Psoas muscle (tissue), 8 donors: ENCODE measurements around the gene QRICH2. TPM values are rescaled to one million over a fixed set of nuclear protein-coding genes. Genes with fewer than 3 reads are reported as not detected.

Experiments used
- ATAC-seq, 4 donors: fragments of 200-7000 bp; cut with Tn5 transposase; one replicate each; pipeline ENCODE4 v1.9.1; 2020; ENCODE audit warnings: moderate library complexity in 3 of 4, mild to moderate bottlenecking in 2 of 4
- DNase-seq, 2 donors: peaks; one replicate each; pipeline ENCODE4 v3.0.0-alpha.2; 2020
- H3K27ac ChIP-seq: fragments of 200-600 bp; one replicate; pipeline ENCODE4 v1.8.0; 2022
- H3K27me3 ChIP-seq, 3 donors: fragments of 200-600 bp in 1 of 3; one replicate each; pipeline versions ENCODE4 v1.6.1 to v1.8.0; 2013 to 2022; ENCODE audit warnings: low read length in 2 of 3, mild to moderate bottlenecking in 2 of 3, moderate library complexity in 1 of 3; ENCODE audit not compliant: insufficient read depth in 3 of 3
- H3K36me3 ChIP-seq, 2 donors: fragments of 200-600 bp in 1 of 2; one replicate each; pipeline versions ENCODE4 v1.6.1 to v1.8.0; 2013 to 2022; ENCODE audit warnings: low read depth in 1 of 2, mild to moderate bottlenecking in 1 of 2, moderate library complexity in 1 of 2; ENCODE audit not compliant: insufficient read depth in 1 of 2
- H3K4me1 ChIP-seq: fragments of 200-600 bp; one replicate; pipeline ENCODE4 v1.8.0; 2022
- H3K4me3 ChIP-seq: fragments of 200-600 bp; one replicate; pipeline ENCODE4 v1.8.0; 2022; ENCODE audit warnings: mild to moderate bottlenecking
- H3K9me3 ChIP-seq: fragments of 200-600 bp; one replicate; pipeline ENCODE4 v1.8.0; 2022
- CTCF ChIP-seq: fragments of 200-600 bp; IDR thresholded peaks from one replicate; pipeline ENCODE4 v1.8.0; 2022; ENCODE audit warnings: antibody characterized with exemption
- WGBS, 3 donors: extraction: QIAGEN DNeasy Blood & Tissue Kit; methylation state at CpG; one replicate each; pipeline versions ENCODE4 v1.1.6 to v1.1.7; 2013; 5-methylcytosine and 5-hydroxymethylcytosine counted together
- intact Hi-C, 2 donors: fragments of 100-400 bp; cut with DNase I; formaldehyde crosslinking; loops; one replicate each; pipeline versions ENCODE4 v1.11.0 to v1.14.2; 2022
- polyA plus RNA-seq, 3 donors: library from polyadenylated mRNA; stranded (reverse); fragments of 200-250 nt; gene quantifications; one replicate each; pipeline ENCODE4 v1.2.3, GENCODE V29; 2013
- total RNA-seq, 4 donors: library from RNA; stranded (reverse); fragmentation: NEBNext Ultra II Directional in 2 of 4; extraction: Animal tissue kit (Norgen Biotek cat#: 25700) in 2 of 4; gene quantifications; one replicate each; pipeline versions ENCODE4 v1.2.1 to v1.2.4, GENCODE V29; 2021 to 2023
- donor health status: healthy with polysubstance abuse.
- donor health status: DM: no; HTN: no; CAD: no; lungs with moderate emphysema.
- donor health status: Bipolar disorder and iron deficiency.
- donor health status: healthy.
- donor health status: DM: yes; HTN: yes; CAD: no.
- donor health status: DM: no; HTN: no; CAD: no.
- donor health status: DM: no; HTN: no; CAD: no.
- donor health status: DM: yes; HTN: yes; CAD: no.

Gene QRICH2
- total and polyA plus RNA-seq, 7 donors = 0.69 to 1.5 (median 1.1) TPM

GRCh38 chr17:76263896-76264295 is 44.2 kb downstream of the QRICH2 start:
- Histone ChIP-seq H3K4me3 (no peak overlapping the region), H3K36me3 (peaks cover 0 to 4% of the 10 kb centered on the region in 2 donors), H3K9me3 (no peaks in the 10 kb centered on the region), H3K27ac (peak overlapping the region; percentile 94), H3K4me1 (peaks cover 52% of the 10 kb centered on the region), H3K27me3 (no peaks in the 10 kb centered on the region)
- DNase-seq (no peak), ATAC-seq (no peak)
- WGBS, 3 donors = 93 to 96% (median 94%) methylated on average over 5 of the region's 5 CpGs
- TF ChIP-seq CTCF = no peak
- intact Hi-C loops = no loop called here

- DNase-seq (peak; percentile 27 to 67), ATAC-seq (peak; percentile 15 to 47 (median 40))
- Histone ChIP-seq H3K27me3 (no peaks in the 10 kb centered on the region), H3K4me3 (no peak overlapping the region), H3K36me3 (peaks cover 0 to 2% of the 10 kb centered on the region in 2 donors), H3K27ac (peak overlapping the region; percentile 94), H3K9me3 (no peaks in the 10 kb centered on the region), H3K4me1 (peaks cover 41% of the 10 kb centered on the region)
- intact Hi-C loops = no loop called here
- TF ChIP-seq CTCF = no peak
- WGBS, 3 donors = 33 to 41% (median 39%) methylated on average over 9 of the region's 9 CpGs
These were observed 45.2 kb downstream of the QRICH2 start for GRCh38 chr17:76262732-76263344.

DNA sequence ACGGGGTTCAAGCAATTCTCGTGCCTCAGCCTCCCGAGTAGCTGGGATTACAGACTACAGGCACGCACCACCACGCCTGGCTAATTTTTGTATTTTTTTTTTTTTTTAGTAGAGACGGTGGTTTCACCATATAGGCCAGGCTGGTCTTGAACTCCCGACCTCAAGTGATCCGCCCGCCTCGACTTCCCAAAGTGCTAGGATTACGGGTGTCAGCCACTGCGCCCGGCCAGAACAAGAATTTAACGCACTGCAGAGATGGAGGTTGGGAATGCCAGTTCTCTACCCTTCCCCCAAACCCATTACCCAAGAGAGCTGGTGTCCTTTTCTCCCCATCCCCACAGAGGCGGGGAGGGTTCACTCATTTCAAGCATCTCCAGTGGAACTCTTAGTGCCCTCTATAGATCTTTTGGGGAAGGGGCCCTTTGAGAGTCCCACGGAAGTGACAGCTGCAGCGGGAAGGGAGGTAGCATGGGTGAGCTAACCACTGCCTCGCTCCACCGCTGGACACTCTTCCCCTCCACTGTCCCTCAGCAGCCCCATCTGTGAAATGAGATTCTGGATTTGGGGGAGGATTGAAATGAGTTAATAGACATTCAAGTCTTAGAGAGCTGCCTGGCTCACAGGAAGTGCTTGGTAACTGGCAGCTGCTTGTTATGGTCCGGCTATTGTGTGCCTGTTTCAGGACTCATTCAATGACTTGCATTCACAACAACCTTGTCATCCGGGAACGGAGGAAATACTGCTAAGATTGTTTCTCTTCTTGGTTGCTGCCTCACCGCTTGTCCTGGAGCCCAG is 46.5 kb downstream of the QRICH2 start:
- DNase-seq (no peak), ATAC-seq (no peak)
- Histone ChIP-seq H3K27me3 (no peaks in the 10 kb centered on the region), H3K4me1 (peaks cover 29% of the 10 kb centered on the region), H3K36me3 (no peaks in the 10 kb centered on the region), H3K4me3 (no peak overlapping the region), H3K27ac (peak overlapping the region; percentile 94), H3K9me3 (no peaks in the 10 kb centered on the region)
- TF ChIP-seq CTCF = no peak
- WGBS, 3 donors = 76 to 83% (median 82%) methylated on average over 22 to 23 of the region's 23 CpGs
- intact Hi-C loops = no loop called here

DNA sequence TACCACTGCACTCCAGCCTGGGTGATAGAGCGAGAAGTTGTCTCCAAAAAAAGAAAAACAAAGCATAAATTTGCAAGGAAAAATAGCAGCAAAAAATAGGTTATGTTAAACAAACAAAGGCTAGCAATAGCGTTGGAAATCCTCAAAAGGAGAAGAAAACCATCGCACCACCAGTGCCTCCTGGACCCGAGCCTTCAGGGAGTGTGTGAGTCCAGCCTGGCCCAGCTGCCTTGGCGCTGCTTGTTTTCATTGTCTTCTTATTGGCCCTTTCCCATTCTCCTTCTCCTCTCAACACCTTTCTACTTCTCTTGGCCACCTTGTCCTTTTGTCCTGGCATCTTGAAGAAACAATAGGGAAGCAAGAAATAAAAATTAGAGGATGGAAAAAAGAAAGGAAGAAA is 47.4 kb downstream of the QRICH2 start:
- 65 to 70% (median 68%) methylated on average over 5 of the region's 5 CpGs for WGBS, 3 donors
- Histone ChIP-seq H3K4me1 (peaks cover 27% of the 10 kb centered on the region), H3K36me3 (no peaks in the 10 kb centered on the region), H3K27ac (no peak overlapping the region), H3K27me3 (no peaks in the 10 kb centered on the region), H3K4me3 (no peak overlapping the region), H3K9me3 (no peaks in the 10 kb centered on the region)
- intact Hi-C loops = no loop called here
- ATAC-seq (no peak), DNase-seq (peak in 1 of 2 donors; percentile 24)
- TF ChIP-seq CTCF = no peak
